Smooth muscle cell (in vitro differentiated cells): ENCODE data around the gene CETN1. TPM values are rescaled to one million over a fixed set of nuclear protein-coding genes. Genes with fewer than 3 reads are reported as not detected.

Experiments
- DNase-seq: peaks from one replicate; lab custom pipeline; 2025; ENCODE audit not compliant: unreplicated experiment; lab: John Stamatoyannopoulos, UW
- H2AFZ ChIP-seq: fragments of 200-600 bp; sonication (generic); 2 replicates; pipeline ENCODE4 v1.6.0; 2016; ENCODE audit warnings: antibody characterized with exemption, low read depth, mild to moderate bottlenecking
- H3F3A ChIP-seq: fragments of 200-600 bp; sonication (generic); 2 replicates; pipeline ENCODE4 v1.6.0; 2017; ENCODE audit warnings: antibody characterized with exemption, low read depth
- H3K27ac ChIP-seq: fragments of 200-600 bp; sonication (generic); 2 replicates; pipeline ENCODE4 v1.5.1; 2016; ENCODE audit warnings: low read depth, mild to moderate bottlenecking
- H3K27me3 ChIP-seq: fragments of 200-600 bp; sonication (generic); 2 replicates; pipeline ENCODE4 v1.6.1; 2016; ENCODE audit warnings: low read depth, mild to moderate bottlenecking
- H3K36me3 ChIP-seq: fragments of 200-600 bp; sonication (generic); 2 replicates; pipeline ENCODE4 v1.5.1; 2016; ENCODE audit warnings: low read depth
- H3K4me1 ChIP-seq: fragments of 200-600 bp; sonication (generic); 2 replicates; pipeline ENCODE4 v1.5.1; 2016; ENCODE audit warnings: low read depth
- H3K4me2 ChIP-seq: fragments of 200-600 bp; sonication (generic); 2 replicates; pipeline ENCODE4 v1.6.0; 2016; ENCODE audit warnings: mild to moderate bottlenecking
- H3K4me3 ChIP-seq: fragments of 200-600 bp; sonication (generic); 2 replicates; pipeline ENCODE4 v1.5.1; 2016; ENCODE audit warnings: mild to moderate bottlenecking
- H3K79me2 ChIP-seq: fragments of 200-600 bp; sonication (generic); 2 replicates; pipeline ENCODE4 v1.6.0; 2016; ENCODE audit warnings: low read depth, mild to moderate bottlenecking
- H3K9ac ChIP-seq: fragments of 200-600 bp; sonication (generic); 2 replicates; pipeline ENCODE4 v1.6.0; 2016; ENCODE audit warnings: low read depth
- H3K9me3 ChIP-seq: fragments of 200-600 bp; sonication (generic); replicated peaks from 2 replicates; pipeline ENCODE4 v1.5.1; 2016; ENCODE audit warnings: low read depth
- H4K20me1 ChIP-seq: fragments of 200-600 bp; sonication (generic); 2 replicates; pipeline ENCODE4 v1.6.0; 2016; ENCODE audit warnings: low read depth
- WGBS: methylation state at CpG from one replicate; pipeline ENCODE4 v1.1.7; 2016; ENCODE audit warnings: low lambda C conversion rate; 5-methylcytosine and 5-hydroxymethylcytosine counted together
- polyA plus RNA-seq: library from polyadenylated mRNA; unstranded; fragments of >200 nt; fragmentation: Nextera tagmentation; extraction: Ambion mirVana; gene quantifications from 2 replicates; pipeline ENCODE4 v1.2.1, GENCODE V29; 2016
- total RNA-seq: library from RNA; depleted of rRNA; stranded (reverse); fragments of >200 nt; gene quantifications from 2 replicates; pipeline ENCODE4 v1.2.3, GENCODE V29; 2014
- TF ChIP-seq, protein P1 (sequence below): fragments of 200-600 bp; sonication (generic); IDR thresholded peaks from 2 replicates; pipeline ENCODE4 v1.5.1; 2017; ENCODE audit warnings: borderline replicate concordance, mild to moderate bottlenecking, antibody characterized with exemption; ENCODE audit not compliant: insufficient read depth, poor library complexity, severe bottlenecking

The CETN1 gene
- total and polyA plus RNA-seq, 2 experiments from 2014 or later = not detected

DNA sequence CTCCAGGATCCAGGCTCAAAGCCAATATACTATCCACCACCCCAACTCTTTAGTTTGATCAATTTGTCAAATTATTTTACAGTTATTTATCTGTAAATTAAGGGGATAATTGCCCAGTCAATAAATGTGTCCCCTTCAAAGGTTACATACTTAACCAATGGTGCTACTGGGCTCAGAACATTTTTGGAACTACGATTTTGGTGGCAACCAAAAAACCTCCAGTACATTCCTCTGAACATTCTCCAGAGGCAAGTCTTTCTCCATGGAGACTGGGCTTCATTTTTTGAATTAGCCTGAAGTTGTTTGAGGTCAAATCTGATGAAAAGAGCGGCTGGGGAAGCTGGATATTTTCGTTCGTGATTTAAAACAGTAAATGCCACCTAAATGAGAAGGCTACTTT is 14.9 kb downstream of the CETN1 start:
- H3F3A ChIP-seq = peaks cover 5% of the 10 kb centered on the region
- H3K27ac ChIP-seq = no peak overlapping the region
- no peaks in the 10 kb centered on the region for H3K79me2 ChIP-seq
- H2AFZ ChIP-seq = no peak overlapping the region
- no peak overlapping the region for H3K4me2 ChIP-seq
- WGBS = 87% methylated on average over 4 of the region's 4 CpGs
- H3K36me3 ChIP-seq = no peaks in the 10 kb centered on the region
- DNase-seq = no peak
- no peaks in the 10 kb centered on the region for H4K20me1 ChIP-seq
- no peaks in the 10 kb centered on the region for H3K27me3 ChIP-seq
- H3K9ac ChIP-seq = no peak overlapping the region
- no peaks in the 10 kb centered on the region for H3K4me1 ChIP-seq
- H3K4me3 ChIP-seq = no peak overlapping the region
- H3K9me3 ChIP-seq = no peaks in the 10 kb centered on the region
- TF ChIP-seq, protein P1, sequence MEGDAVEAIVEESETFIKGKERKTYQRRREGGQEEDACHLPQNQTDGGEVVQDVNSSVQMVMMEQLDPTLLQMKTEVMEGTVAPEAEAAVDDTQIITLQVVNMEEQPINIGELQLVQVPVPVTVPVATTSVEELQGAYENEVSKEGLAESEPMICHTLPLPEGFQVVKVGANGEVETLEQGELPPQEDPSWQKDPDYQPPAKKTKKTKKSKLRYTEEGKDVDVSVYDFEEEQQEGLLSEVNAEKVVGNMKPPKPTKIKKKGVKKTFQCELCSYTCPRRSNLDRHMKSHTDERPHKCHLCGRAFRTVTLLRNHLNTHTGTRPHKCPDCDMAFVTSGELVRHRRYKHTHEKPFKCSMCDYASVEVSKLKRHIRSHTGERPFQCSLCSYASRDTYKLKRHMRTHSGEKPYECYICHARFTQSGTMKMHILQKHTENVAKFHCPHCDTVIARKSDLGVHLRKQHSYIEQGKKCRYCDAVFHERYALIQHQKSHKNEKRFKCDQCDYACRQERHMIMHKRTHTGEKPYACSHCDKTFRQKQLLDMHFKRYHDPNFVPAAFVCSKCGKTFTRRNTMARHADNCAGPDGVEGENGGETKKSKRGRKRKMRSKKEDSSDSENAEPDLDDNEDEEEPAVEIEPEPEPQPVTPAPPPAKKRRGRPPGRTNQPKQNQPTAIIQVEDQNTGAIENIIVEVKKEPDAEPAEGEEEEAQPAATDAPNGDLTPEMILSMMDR = no peak

DNA sequence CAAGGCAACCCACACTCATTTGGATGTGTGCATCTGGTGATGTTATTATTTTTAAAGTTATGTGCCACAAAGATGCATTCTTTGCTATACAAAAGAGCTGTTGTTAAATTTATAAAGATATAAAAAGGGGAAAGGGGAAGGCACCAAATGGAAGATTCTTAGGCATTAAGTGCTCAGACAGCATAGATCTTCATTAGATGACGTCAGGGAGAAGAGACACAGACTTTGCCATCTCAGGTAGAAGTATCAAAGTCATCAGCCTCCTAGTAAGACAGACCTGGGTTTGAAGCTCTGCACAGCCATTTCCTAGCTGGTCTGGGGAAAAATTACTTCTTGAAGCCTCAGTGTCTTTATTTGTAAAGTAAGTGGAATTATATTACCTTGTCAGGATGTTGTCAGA is 15.4 kb downstream of the CETN1 start:
- Histone ChIP-seq H3K4me2 (no peak overlapping the region), H3K27ac (no peak overlapping the region)
- WGBS = 61% methylated on average over 1 of the region's 1 CpG

DNA sequence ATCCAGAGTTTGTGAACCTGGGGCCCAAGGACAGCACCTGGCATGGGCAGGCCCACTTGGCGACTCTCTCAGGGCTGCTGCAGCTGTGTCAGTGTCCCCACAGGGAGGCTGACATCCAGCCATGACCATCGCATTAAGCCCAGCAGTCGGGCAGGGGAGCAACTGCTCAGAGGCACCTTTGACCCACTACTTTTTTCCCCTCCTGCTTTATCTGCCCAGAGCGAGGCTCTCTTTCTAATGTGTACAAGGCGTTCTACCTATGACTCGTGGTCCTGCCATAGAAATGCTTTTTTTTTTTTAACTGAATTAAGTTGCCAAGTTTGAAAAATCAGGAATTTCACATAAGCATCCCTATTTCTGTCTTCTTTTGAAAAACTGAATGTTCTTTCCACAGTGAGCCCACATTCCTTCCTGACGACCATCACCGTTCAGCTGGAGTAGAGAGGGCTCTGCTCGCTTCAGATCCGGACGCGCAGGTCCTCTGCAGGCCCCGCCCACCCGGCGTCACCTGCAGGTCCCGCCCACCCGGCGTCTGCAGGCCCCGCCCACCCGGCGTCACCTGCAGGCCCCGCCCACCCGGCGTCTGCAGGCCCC is 16.2 kb downstream of the CETN1 start:
- no peak overlapping the region for H3K9ac ChIP-seq
- H3K27ac ChIP-seq = no peak overlapping the region
- H3K4me1 ChIP-seq = no peaks in the 10 kb centered on the region
- H3K27me3 ChIP-seq = no peaks in the 10 kb centered on the region
- TF ChIP-seq, protein P1 = no peak
- no peaks in the 10 kb centered on the region for H3K79me2 ChIP-seq
- no peak for DNase-seq
- peak overlapping the region; percentile 28 for H3K4me3 ChIP-seq
- H3F3A ChIP-seq = peaks cover 5% of the 10 kb centered on the region
- no peaks in the 10 kb centered on the region for H3K36me3 ChIP-seq
- WGBS = 44% methylated on average over 11 of the region's 24 CpGs
- no peaks in the 10 kb centered on the region for H4K20me1 ChIP-seq
- no peaks in the 10 kb centered on the region for H3K9me3 ChIP-seq
- no peak overlapping the region for H2AFZ ChIP-seq
- peak overlapping the region; percentile 60 for H3K4me2 ChIP-seq

More for the DNA sequence above, 15.4 kb downstream of the CETN1 start:
- H3F3A ChIP-seq = peaks cover 5% of the 10 kb centered on the region
- no peak for DNase-seq
- TF ChIP-seq, protein P1 = no peak
- no peaks in the 10 kb centered on the region for H4K20me1 ChIP-seq
- no peaks in the 10 kb centered on the region for H3K4me1 ChIP-seq
- no peaks in the 10 kb centered on the region for H3K79me2 ChIP-seq
- no peaks in the 10 kb centered on the region for H3K36me3 ChIP-seq
- H3K4me3 ChIP-seq = no peak overlapping the region
- no peak overlapping the region for H2AFZ ChIP-seq
- no peak overlapping the region for H3K9ac ChIP-seq
- H3K27me3 ChIP-seq = no peaks in the 10 kb centered on the region
- H3K9me3 ChIP-seq = no peaks in the 10 kb centered on the region

DNA sequence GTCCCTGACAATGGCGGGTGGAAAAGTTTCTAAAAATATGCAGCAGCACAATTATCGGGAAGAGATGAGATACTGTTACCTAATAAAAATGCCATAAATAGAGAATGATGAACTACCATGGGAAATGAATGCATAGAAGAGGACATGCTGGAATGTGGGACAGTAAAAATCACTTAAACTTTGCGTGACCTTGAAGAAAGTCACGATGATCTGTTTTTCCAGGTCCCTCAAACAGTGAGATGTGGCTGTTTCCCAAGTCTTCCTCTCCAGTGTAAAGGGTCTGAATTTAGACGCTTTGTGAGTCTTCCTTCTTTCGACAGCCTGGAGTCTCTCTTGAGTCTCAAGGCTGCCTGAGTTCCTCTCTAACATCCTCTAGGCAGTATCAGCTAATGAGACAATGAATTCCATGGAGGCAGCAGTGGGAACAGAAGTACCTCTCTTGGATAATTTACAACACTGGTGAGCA is 18.0 kb downstream of the CETN1 start:
- H3K27ac ChIP-seq = no peak overlapping the region
- H3K4me3 ChIP-seq = no peak overlapping the region
- peak overlapping the region; percentile 23 for H2AFZ ChIP-seq
- no peak overlapping the region for H3K9ac ChIP-seq
- no peaks in the 10 kb centered on the region for H3K27me3 ChIP-seq
- no peaks in the 10 kb centered on the region for H3K36me3 ChIP-seq
- DNase-seq = no peak
- H3F3A ChIP-seq = peaks cover 5% of the 10 kb centered on the region
- H3K4me1 ChIP-seq = no peaks in the 10 kb centered on the region
- H3K9me3 ChIP-seq = no peaks in the 10 kb centered on the region
- WGBS = 57% methylated on average over 6 of the region's 6 CpGs
- no peaks in the 10 kb centered on the region for H4K20me1 ChIP-seq
- H3K4me2 ChIP-seq = no peak overlapping the region
- no peaks in the 10 kb centered on the region for H3K79me2 ChIP-seq
- TF ChIP-seq, protein P1 = no peak
